H1 (cell line): Measurements from ENCODE around the gene ZNF132. TPM values are rescaled to one million over a fixed set of nuclear protein-coding genes. Genes with fewer than 3 reads are reported as not detected.

ENCODE experiments used
- CTCF ChIA-PET: fragments of 300-600 bp; sonication (Branson Sonifier 250); formaldehyde crosslinking; loops from one replicate; lab custom pipeline; 2021; ENCODE audit not compliant: partially characterized antibody; lab: Charles Lee
- POLR2A ChIA-PET: fragments of 300-600 bp; sonication (Branson Sonifier 250); formaldehyde crosslinking; loops from one replicate; lab custom pipeline; 2021; ENCODE audit warnings: inconsistent platforms; ENCODE audit not compliant: partially characterized antibody; lab: Charles Lee
- DNase-seq, 2 experiments: peaks; one replicate each; pipeline versions ENCODE4 v3.0.0 to v3.0.0-alpha.2; 2010 to 2022; ENCODE audit warnings: low spot score in 2 of 2, low read depth in 1 of 2, mixed read lengths in 1 of 2
- FAIRE-seq: peaks from 2 replicates; lab custom pipeline; 2011; peaks lifted over from hg19 to GRCh38; lab: Jason Lieb, UNC
- H2AFZ ChIP-seq: 2 replicates; pipeline ENCODE4 v1.8.1; 2012; ENCODE audit warnings: low read length, inconsistent platforms
- H2AK5ac ChIP-seq: 2 replicates; pipeline ENCODE4 v1.6.1; 2013; ENCODE audit warnings: low read depth, low read length
- H2BK120ac ChIP-seq: replicated peaks from 2 replicates; pipeline ENCODE3; 2013; ENCODE audit warnings: low read depth, low read length, inconsistent platforms
- H2BK12ac ChIP-seq: 2 replicates; pipeline ENCODE4 v1.6.1; 2013; ENCODE audit warnings: low read depth, low read length
- H2BK15ac ChIP-seq: 2 replicates; pipeline ENCODE4 v1.6.1; 2013; ENCODE audit warnings: low read length
- H2BK20ac ChIP-seq: 2 replicates; pipeline ENCODE4 v1.6.1; 2013; ENCODE audit warnings: low read length
- H2BK5ac ChIP-seq: 2 replicates; pipeline ENCODE4 v1.6.1; 2013; ENCODE audit warnings: low read depth, low read length
- H3K14ac ChIP-seq: 2 replicates; pipeline ENCODE4 v1.6.1; 2013; ENCODE audit warnings: inconsistent platforms; ENCODE audit not compliant: insufficient read length
- H3K18ac ChIP-seq: 2 replicates; pipeline ENCODE4 v1.6.1; 2013; ENCODE audit warnings: low read length; ENCODE audit errors: extremely low read depth
- H3K23ac ChIP-seq: 2 replicates; pipeline ENCODE4 v1.6.1; 2013; ENCODE audit warnings: inconsistent platforms; ENCODE audit not compliant: insufficient read length
- H3K23me2 ChIP-seq: 2 replicates; pipeline ENCODE4 v1.6.1; 2013; ENCODE audit warnings: low read depth, low read length
- H3K27ac ChIP-seq: 2 replicates; pipeline ENCODE4 v1.6.1; 2011; ENCODE audit warnings: low read depth, low read length, inconsistent platforms
- H3K27me3 ChIP-seq, 4 experiments: replicated peaks in 1 of 4; 1 replicate in 1 of 4; 2 replicates in 3 of 4; pipeline versions ENCODE4 v1.6.1 to v1.8.1; 2011 to 2013; ENCODE audit warnings: low read length in 3 of 4, mild to moderate bottlenecking in 3 of 4, inconsistent platforms in 2 of 4, mixed read lengths in 2 of 4, moderate library complexity in 1 of 4; ENCODE audit not compliant: control insufficient read depth in 3 of 4, insufficient read depth in 3 of 4; ENCODE audit errors: extremely low read depth in 1 of 4
- H3K36me3 ChIP-seq, 4 experiments: 2 replicates each; pipeline versions ENCODE4 v1.6.1 to v1.8.1; 2011 to 2013; ENCODE audit warnings: mild to moderate bottlenecking in 4 of 4, low read length in 3 of 4, moderate library complexity in 2 of 4, control low read depth in 1 of 4, inconsistent platforms in 1 of 4; ENCODE audit not compliant: insufficient read depth in 4 of 4, control insufficient read depth in 2 of 4
- H3K4ac ChIP-seq: replicated peaks from 2 replicates; pipeline ENCODE3; 2013; ENCODE audit warnings: low read length, low read depth, mixed read lengths, inconsistent platforms; ENCODE audit not compliant: insufficient read length
- H3K4me1 ChIP-seq, 4 experiments: replicated peaks in 1 of 4; 1 replicate in 1 of 4; 2 replicates in 3 of 4; pipeline versions ENCODE4 v1.6.1 to v1.8.1; 2011 to 2013; ENCODE audit warnings: low read length in 3 of 4, inconsistent platforms in 2 of 4, mixed read lengths in 1 of 4; ENCODE audit not compliant: insufficient read depth in 4 of 4, control insufficient read depth in 3 of 4
- H3K4me2 ChIP-seq, 2 experiments: 2 replicates each; pipeline versions ENCODE4 v1.6.1 to v1.8.1; 2011 to 2013; ENCODE audit warnings: low read depth in 2 of 2, low read length in 2 of 2, control low read depth in 1 of 2, inconsistent platforms in 1 of 2, mild to moderate bottlenecking in 1 of 2; ENCODE audit not compliant: insufficient read depth in 1 of 2
- H3K4me3 ChIP-seq, 4 experiments: fragments of 200-600, 300-600 bp in 1 of 4; sonication (generic), shearing (Covaris generic), sonication (Bioruptor Twin) in 1 of 4; 2 replicates each; pipeline versions ENCODE4 v1.5.1 to v1.8.1; 2011 to 2016; ENCODE audit warnings: low read length in 4 of 4, low read depth in 3 of 4, control low read depth in 2 of 4, inconsistent platforms in 2 of 4, mild to moderate bottlenecking in 2 of 4, mixed read lengths in 1 of 4, moderate library complexity in 1 of 4; ENCODE audit not compliant: insufficient read depth in 2 of 4; ENCODE audit errors: extremely low read depth in 1 of 4
- H3K56ac ChIP-seq: replicated peaks from 2 replicates; pipeline ENCODE3; 2013; ENCODE audit warnings: low read depth, mild to moderate bottlenecking, mixed read lengths, low read length, inconsistent platforms; ENCODE audit not compliant: insufficient read length
- H3K79me1 ChIP-seq: 2 replicates; pipeline ENCODE4 v1.6.1; 2013; ENCODE audit warnings: low read depth, low read length, control low read depth
- H3K79me2 ChIP-seq, 2 experiments: 2 replicates each; pipeline versions ENCODE4 v1.6.1 to v1.8.1; 2012 to 2013; ENCODE audit warnings: low read length in 2 of 2, mild to moderate bottlenecking in 2 of 2, inconsistent platforms in 1 of 2; ENCODE audit not compliant: insufficient read depth in 2 of 2, control insufficient read depth in 1 of 2
- H3K9ac ChIP-seq, 4 experiments: replicated peaks in 1 of 4; 1 replicate in 1 of 4; 2 replicates in 3 of 4; pipeline versions ENCODE4 v1.6.1 to v1.8.1; 2011 to 2013; ENCODE audit warnings: low read depth in 3 of 4, low read length in 3 of 4, control low read depth in 2 of 4, mild to moderate bottlenecking in 2 of 4, moderate library complexity in 2 of 4, inconsistent platforms in 1 of 4; ENCODE audit errors: extremely low read depth in 1 of 4
- H3K9me3 ChIP-seq, 2 experiments: 2 replicates each; pipeline versions ENCODE4 v1.6.1 to v1.8.1; 2012 to 2013; ENCODE audit warnings: mild to moderate bottlenecking in 2 of 2, moderate library complexity in 2 of 2, control low read depth in 1 of 2, inconsistent platforms in 1 of 2, low read depth in 1 of 2, low read length in 1 of 2, mixed read lengths in 1 of 2; ENCODE audit not compliant: insufficient read depth in 2 of 2
- H4K20me1 ChIP-seq, 2 experiments: replicated peaks in 1 of 2; 2 replicates each; pipeline versions ENCODE3 to v1.8.1; 2011 to 2013; ENCODE audit warnings: inconsistent platforms in 2 of 2, low read length in 2 of 2, mild to moderate bottlenecking in 1 of 2; ENCODE audit not compliant: insufficient read depth in 2 of 2, control insufficient read depth in 1 of 2
- H4K5ac ChIP-seq: 2 replicates; pipeline ENCODE4 v1.6.1; 2013; ENCODE audit warnings: low read length, low read depth, mixed read lengths, inconsistent platforms; ENCODE audit not compliant: insufficient read length
- H4K8ac ChIP-seq: 2 replicates; pipeline ENCODE4 v1.8.0; 2013; ENCODE audit warnings: mild to moderate bottlenecking, moderate library complexity, low read length, inconsistent platforms; ENCODE audit not compliant: insufficient read depth; ENCODE audit errors: extremely low read depth
- H4K91ac ChIP-seq: replicated peaks from 2 replicates; pipeline ENCODE3; 2013; ENCODE audit warnings: low read length, mixed read lengths, inconsistent platforms; ENCODE audit not compliant: insufficient read length
- ASH2L ChIP-seq: fragments of 200-600, 300-600 bp; sonication (generic); IDR thresholded peaks from one replicate; pipeline ENCODE4 v1.7.1; 2017; ENCODE audit warnings: low read length
- CHD1 ChIP-seq: IDR thresholded peaks from 2 replicates; pipeline ENCODE4 v1.6.1; 2012; ENCODE audit warnings: low read depth, low read length, improper control_type of control experiment
- MAFK ChIP-seq: IDR thresholded peaks from 2 replicates; pipeline ENCODE4 v1.6.1; 2012; ENCODE audit warnings: low read depth, mild to moderate bottlenecking, improper control_type of control experiment, low read length
- NANOG ChIP-seq: IDR thresholded peaks from 2 replicates; pipeline ENCODE4 v1.6.1; 2011; ENCODE audit warnings: low read length, low read depth, mild to moderate bottlenecking, inconsistent platforms; ENCODE audit not compliant: insufficient read depth, poor library complexity, severe bottlenecking
- POLR2A ChIP-seq, 2 experiments: IDR thresholded peaks; 1 replicate in 1 of 2; 2 replicates in 1 of 2; pipeline ENCODE4 v1.6.1; 2011; ENCODE audit warnings: low read depth in 2 of 2, low read length in 2 of 2, mild to moderate bottlenecking in 2 of 2; ENCODE audit errors: control extremely low read depth in 1 of 2
- POU5F1 ChIP-seq: IDR thresholded peaks from 2 replicates; pipeline ENCODE4 v1.6.1; 2011; ENCODE audit warnings: low read depth, mild to moderate bottlenecking, low read length, moderate library complexity
- RBBP5 ChIP-seq: IDR thresholded peaks from 2 replicates; pipeline ENCODE4 v1.7.1; 2012; ENCODE audit warnings: low read depth, mild to moderate bottlenecking, inconsistent platforms, low read length, moderate library complexity, borderline replicate concordance
- SIN3A ChIP-seq, 2 experiments: IDR thresholded peaks in 1 of 2; conservative IDR thresholded peaks in 1 of 2; 2 replicates each; pipeline ENCODE4 v1.6.1; 2011 to 2012; ENCODE audit warnings: low read length in 2 of 2, improper control_type of control experiment in 1 of 2, low read depth in 1 of 2, mild to moderate bottlenecking in 1 of 2
- TCF12 ChIP-seq: IDR thresholded peaks from 2 replicates; pipeline ENCODE4 v1.6.1; 2011; ENCODE audit warnings: low read depth, mild to moderate bottlenecking, low read length
- TEAD4 ChIP-seq: IDR thresholded peaks from 2 replicates; pipeline ENCODE4 v1.6.1; 2012; ENCODE audit warnings: low read depth, low read length, inconsistent platforms, mixed read lengths
- WGBS, 2 experiments: shearing (Covaris generic) in 1 of 2; methylation state at CpG; one replicate each; pipeline versions ENCODE4 v1.1.6 to v1.1.7; 2013 to 2015; ENCODE audit warnings: low lambda C conversion rate in 2 of 2, mixed read lengths in 2 of 2, inconsistent platforms in 1 of 2, low coverage in 1 of 2, missing lambda C conversion rate in 1 of 2; ENCODE audit not compliant: insufficient replicate concordance in 2 of 2, insufficient coverage in 1 of 2, insufficient read length in 1 of 2; ENCODE audit errors: extremely low coverage in 1 of 2, missing lambda C conversion rate in 1 of 2; 5-methylcytosine and 5-hydroxymethylcytosine counted together
- polyA plus RNA-seq, 7 experiments: library from polyadenylated mRNA; depleted of rRNA in 3 of 7; stranded (reverse) in 5 of 7; unstranded in 2 of 7; fragments of >200 nt in 5 of 7; fragments of 200-250 nt in 2 of 7; gene quantifications; 1 replicate in 5 of 7; 2 replicates in 1 of 7; 4 replicates in 1 of 7; pipeline versions ENCODE4 v1.2.1 to v1.2.3, GENCODE V29; 2011 to 2013; ENCODE audit warnings: missing spikeins in 2 of 7, mixed read lengths in 2 of 7
- total RNA-seq: library from RNA; stranded (reverse); fragmentation: NEBNext Ultra II Directional; extraction: Animal tissue kit (Norgen Biotek cat#: 25700); gene quantifications from 2 replicates; pipeline ENCODE4 v1.2.1, GENCODE V29; 2021

Gene ZNF132
- total and polyA plus RNA-seq, 2 of the 8 experiments (the other 6 are each of a cell fraction or from before 2014, with no cell fraction given): 0.89 to 1.9 TPM

- Histone ChIP-seq H4K91ac (no peak overlapping the region), H2BK20ac (no peak overlapping the region), H3K4me1 (peaks cover 0 to 18% (median 9%) of the 10 kb centered on the region in 4 experiments; a peak in 5 of 7 replicates), H4K8ac (no peak overlapping the region; the same call in 1 of the 2 replicates), H3K14ac (no peak overlapping the region), H2AK5ac (no peak overlapping the region; the same call in 1 of the 2 replicates), H2BK12ac (no peak overlapping the region), H3K4ac (peak overlapping the region; percentile 23), H2BK15ac (no peak overlapping the region), H4K20me1 (no peaks in the 10 kb centered on the region), H2BK120ac (no peak overlapping the region), H3K23me2 (peaks cover 14% of the 10 kb centered on the region), H3K18ac (peak overlapping the region; percentile 60; the same call in 1 of the 2 replicates), H3K9ac (peak overlapping the region in 1 of 4 experiments; percentile 71; a peak in 1 of 7 replicates), H2AFZ (peak overlapping the region; percentile 74; the same call in 1 of the 2 replicates), H3K27ac (no peak overlapping the region), H3K9me3 (no peaks in the 10 kb centered on the region), H3K36me3 (no peaks in the 10 kb centered on the region), H4K5ac (no peak overlapping the region), H2BK5ac (no peak overlapping the region), H3K4me2 (peak overlapping the region; percentile 92 to 94), H3K23ac (no peak overlapping the region), H3K4me3 (peak overlapping the region; percentile 76 to 85 (median 80)), H3K79me2 (no peaks in the 10 kb centered on the region), H3K27me3 (peaks cover 0 to 7% (median 1%) of the 10 kb centered on the region in 4 experiments; a peak in 2 of 7 replicates), H3K56ac (no peak overlapping the region), H3K79me1 (0 out of 2 replicates have a peak, but pooled peaks cover 5% of the 10 kb centered on the region)
- CTCF ChIA-PET: no interaction called here
- DNase-seq (peak in 1 of 2 experiments; percentile 58), FAIRE-seq (no peak)
- TF ChIP-seq ASH2L (no peak), NANOG (no peak), TEAD4 (no peak), POLR2A (IDR thresholded peaks at IDR 0.05; ENCODE audit: control extremely low read depth in 1 of 2, low read depth in 2 of 2, low read length in 2 of 2) (no peak), CHD1 (no peak), POU5F1 (no peak), RBBP5 (no peak), SIN3A (conservative IDR thresholded peaks at IDR 0.05 in 1 of 2, IDR thresholded peaks at IDR 0.05 in 1 of 2; ENCODE audit: low read depth in 1 of 2, low read length in 2 of 2) (no peak), TCF12 (no peak), MAFK (no peak)
- WGBS, 2 experiments: 23% methylated on average over 27 of the region's 34 CpGs; no CpG with 5 or more reads in 1 of the 2 experiments
- POLR2A ChIA-PET: interaction anchor here (0.7 to 1.6 kb wide), 15 partner anchors 9 to 134 kb away, joined by 3 to 14 read pairs (median 3); partner anchors contain the start of genes RNF225, ZNF132, ZNF324B and ZSCAN22
Measured at GRCh38 chr19:58409010-58409790, 30.8 kb downstream of the ZNF132 start.
